Measurements from ENCODE around the gene MRAP2.
"Not testable (repeated sequence)": the region's sequence is repeated elsewhere in the genome, so short reads cannot be mapped to it uniquely, and the experiment has no call there.

The MRAP2 gene

DNA sequence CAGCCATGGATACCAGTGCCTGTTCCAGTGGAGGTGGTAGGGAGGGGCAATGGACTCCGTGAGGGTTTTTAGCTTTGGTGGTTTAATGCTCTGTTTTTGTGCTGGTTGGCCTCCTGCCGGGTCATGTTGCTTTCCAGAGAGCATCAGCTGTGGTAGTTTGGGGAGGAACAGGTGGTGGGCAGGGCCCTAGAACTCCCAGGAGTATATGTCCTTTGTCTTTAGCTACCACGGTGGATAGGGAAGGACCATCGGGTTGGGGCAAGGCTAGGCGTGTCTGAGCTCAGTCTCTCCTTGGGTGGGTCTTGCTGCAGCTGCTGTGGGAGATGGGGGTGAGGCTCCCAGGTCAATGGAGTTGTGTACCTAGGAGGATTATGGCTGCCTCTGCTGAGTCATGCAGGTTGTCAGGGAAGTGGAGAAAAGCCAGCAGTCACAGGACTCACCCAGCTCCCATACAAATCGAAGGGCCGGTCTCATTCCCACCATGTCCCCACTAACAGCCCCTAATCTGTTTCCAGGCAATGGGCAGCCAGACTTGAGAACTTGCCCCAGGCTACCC lies 38.9 kb downstream of the MRAP2 start:
- DNase-seq (ENCODE audit: extremely low read depth, low read depth) = no peak
- TF ChIP-seq, protein P1, sequence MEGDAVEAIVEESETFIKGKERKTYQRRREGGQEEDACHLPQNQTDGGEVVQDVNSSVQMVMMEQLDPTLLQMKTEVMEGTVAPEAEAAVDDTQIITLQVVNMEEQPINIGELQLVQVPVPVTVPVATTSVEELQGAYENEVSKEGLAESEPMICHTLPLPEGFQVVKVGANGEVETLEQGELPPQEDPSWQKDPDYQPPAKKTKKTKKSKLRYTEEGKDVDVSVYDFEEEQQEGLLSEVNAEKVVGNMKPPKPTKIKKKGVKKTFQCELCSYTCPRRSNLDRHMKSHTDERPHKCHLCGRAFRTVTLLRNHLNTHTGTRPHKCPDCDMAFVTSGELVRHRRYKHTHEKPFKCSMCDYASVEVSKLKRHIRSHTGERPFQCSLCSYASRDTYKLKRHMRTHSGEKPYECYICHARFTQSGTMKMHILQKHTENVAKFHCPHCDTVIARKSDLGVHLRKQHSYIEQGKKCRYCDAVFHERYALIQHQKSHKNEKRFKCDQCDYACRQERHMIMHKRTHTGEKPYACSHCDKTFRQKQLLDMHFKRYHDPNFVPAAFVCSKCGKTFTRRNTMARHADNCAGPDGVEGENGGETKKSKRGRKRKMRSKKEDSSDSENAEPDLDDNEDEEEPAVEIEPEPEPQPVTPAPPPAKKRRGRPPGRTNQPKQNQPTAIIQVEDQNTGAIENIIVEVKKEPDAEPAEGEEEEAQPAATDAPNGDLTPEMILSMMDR (IDR thresholded peaks at IDR 0.05; ENCODE audit: low read depth, low read length, missing control alignments) = no peak

DNA sequence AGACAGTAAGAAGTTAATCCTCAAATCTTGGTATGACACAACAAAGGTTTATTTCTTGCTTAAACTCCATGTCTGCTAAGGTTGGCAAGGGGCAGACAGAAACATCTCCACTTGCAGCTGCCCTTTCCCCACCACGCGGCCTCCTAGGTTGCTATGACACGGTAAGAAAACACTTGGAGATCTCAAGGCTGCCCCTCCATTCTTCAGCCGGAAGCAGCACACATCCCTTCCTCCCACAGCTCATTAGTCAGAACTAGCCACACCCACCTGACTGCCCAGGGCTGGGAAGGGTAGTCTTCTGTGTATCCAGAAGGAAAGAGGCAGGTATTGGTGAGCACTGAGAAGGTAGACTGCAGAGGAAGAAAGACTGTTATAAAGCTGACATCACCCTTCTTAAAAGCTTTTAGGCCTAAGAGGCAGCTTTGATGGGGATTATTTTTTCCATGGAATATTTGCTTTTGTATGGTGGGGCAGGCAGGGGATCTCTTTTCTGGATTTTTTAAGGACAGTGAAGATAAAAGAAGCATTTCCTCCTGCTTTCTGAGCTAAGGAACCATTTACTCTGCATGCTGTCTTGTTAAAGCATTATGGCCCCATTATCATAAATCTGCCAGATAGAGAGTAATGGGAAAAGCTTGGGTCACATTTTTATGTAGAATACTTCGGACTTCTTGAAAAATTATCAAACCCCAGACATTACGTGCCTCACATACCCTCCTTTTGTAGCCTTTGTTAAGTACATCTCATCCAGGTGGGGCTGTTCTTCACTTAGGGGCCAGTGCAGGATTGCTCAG lies 41.6 kb downstream of the MRAP2 start:
- peak; percentile 32 for DNase-seq (ENCODE audit: extremely low read depth, low read depth)
- H3K4me3 ChIP-seq (replicated peaks; ENCODE audit: low read depth, low read length) = no peak overlapping the region
- TF ChIP-seq, protein P1 (IDR thresholded peaks at IDR 0.05; ENCODE audit: low read depth, low read length, missing control alignments) = no peak

More for the DNA sequence above, 38.9 kb downstream of the MRAP2 start:
- H3K4me3 ChIP-seq (replicated peaks; ENCODE audit: low read depth, low read length) = no peak overlapping the region

DNA sequence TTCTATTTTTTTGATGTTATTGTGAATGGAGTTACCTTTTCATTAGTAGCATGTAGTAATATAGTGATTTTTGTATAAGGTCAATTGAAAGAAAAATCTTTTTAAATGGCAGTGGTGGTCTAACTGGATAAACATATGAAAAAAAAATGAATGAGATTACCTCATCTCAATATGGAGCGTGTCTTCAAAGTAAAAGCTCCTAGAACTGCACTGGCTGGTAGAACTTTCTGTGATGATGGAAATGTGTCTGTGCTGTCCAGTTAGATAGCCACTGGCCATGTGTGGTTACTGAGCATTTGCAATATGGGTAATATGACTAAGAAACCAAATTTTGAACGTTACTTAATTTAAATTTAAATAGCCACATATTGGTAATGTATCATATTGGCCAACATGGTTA lies 44.1 kb downstream of the MRAP2 start:
- no peak overlapping the region for H3K4me3 ChIP-seq (replicated peaks; ENCODE audit: low read depth, low read length)
- TF ChIP-seq, protein P1 (IDR thresholded peaks at IDR 0.05; ENCODE audit: low read depth, low read length, missing control alignments) = no peak
- no peak for DNase-seq (ENCODE audit: extremely low read depth, low read depth)

DNA sequence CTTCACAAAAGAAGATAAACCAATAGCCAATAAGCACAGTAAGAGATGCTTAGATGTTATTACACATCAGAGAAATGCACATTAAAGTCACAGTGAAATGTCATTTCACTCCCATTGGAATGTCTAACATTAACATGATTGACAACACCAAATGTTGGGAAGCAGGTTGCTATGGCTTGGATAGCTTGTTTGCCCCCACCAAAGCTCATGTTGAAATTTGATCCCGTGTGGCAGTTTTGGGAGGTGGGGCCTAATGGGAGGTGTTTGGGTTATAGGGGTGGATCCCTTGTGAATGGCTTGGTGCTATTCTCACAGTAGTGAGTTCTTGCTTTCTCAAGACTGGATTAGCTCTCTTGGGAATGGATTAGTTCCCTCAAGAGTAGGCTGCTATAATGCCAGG lies 44.8 kb downstream of the MRAP2 start:
- no peak overlapping the region for H3K4me3 ChIP-seq (replicated peaks; ENCODE audit: low read depth, low read length)
- DNase-seq (ENCODE audit: extremely low read depth, low read depth) = no peak
- TF ChIP-seq, protein P1 (IDR thresholded peaks at IDR 0.05; ENCODE audit: low read depth, low read length, missing control alignments) = no peak

DNA sequence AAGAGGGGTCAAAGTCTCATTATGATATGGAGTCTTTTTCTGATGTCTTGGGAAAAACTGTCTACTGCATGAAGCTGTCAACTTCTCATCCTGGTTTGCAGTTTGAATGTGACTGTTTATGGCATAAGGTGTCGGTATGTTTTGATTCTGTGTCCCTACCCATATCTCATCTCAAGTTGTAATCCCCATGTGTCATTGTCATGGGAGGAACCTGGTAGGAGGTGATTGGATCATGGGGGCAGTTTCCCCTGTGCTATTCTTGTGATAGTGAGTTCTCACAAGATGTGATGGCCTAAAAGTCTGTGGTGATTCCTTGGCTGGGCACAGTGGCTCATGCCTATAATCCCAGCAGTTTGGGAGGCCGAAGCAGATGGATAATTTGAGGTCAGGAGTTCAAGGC lies 47.6 kb downstream of the MRAP2 start:
- TF ChIP-seq, protein P1 (IDR thresholded peaks at IDR 0.05; ENCODE audit: low read depth, low read length, missing control alignments) = no peak
- H3K4me3 ChIP-seq (replicated peaks; ENCODE audit: low read depth, low read length) = no peak overlapping the region
- DNase-seq (ENCODE audit: extremely low read depth, low read depth) = no peak

DNA sequence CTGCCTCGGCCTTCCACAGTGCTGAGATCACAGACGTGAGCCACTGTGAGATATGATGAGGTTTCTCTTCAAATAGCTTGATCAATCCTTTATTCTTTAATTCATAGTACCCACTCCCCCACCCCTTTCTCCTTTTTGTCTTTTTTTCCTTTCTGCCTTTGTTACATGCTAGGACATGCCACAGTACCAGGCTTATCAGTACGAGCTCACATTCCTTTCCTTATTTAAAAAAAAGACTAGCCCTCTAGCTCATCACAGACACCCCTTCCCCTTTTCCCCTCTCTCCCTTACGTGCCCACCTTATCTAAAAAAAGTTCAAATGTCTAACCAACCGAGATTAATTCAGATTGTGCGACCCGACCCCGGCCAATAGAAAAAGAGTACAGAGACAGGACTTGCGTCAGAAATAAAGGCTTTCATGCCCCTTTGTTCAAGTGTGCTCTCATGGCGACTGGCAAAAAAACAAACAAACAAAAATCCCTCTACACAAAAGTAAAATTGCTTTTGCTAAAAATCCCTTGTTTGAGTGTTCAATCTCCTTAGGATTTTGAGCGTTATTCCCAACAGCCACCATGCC lies 49.2 kb downstream of the MRAP2 start:
- TF ChIP-seq, protein P1 (IDR thresholded peaks at IDR 0.05; ENCODE audit: low read depth, low read length, missing control alignments) = no peak
- H3K4me3 ChIP-seq (replicated peaks; ENCODE audit: low read depth, low read length) = no peak overlapping the region
- DNase-seq (ENCODE audit: extremely low read depth, low read depth) = no peak

DNA sequence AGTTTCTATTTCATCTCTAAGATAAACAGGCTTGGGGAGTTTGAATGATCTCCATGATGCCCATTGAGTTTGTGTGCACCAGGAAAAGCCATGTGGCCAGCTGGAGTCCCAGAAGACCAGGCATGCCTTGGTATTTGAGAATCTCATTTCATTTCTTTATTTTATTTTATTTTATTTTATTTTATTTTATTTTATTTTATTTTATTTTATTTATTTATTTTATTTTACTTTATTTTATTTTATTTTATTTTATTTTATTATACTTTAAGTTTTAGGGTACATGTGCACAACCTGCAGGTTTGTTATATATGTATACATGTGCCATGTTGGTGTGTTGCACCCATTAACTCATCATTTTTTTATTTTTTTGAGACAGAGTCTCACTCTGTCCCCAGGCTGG lies 51.1 kb downstream of the MRAP2 start:
- DNase-seq (ENCODE audit: extremely low read depth, low read depth); H3K4me3 ChIP-seq (replicated peaks; ENCODE audit: low read depth, low read length): not testable (repeated sequence)

Measured in HFF-Myc (cell line).